NCI-H510A treated with DMSO at 0.1 percent for 48 hours (cell line): ENCODE results near the gene TIAM2.
"Not testable (repeated sequence)": the region's sequence is repeated elsewhere in the genome, so short reads cannot be mapped to it uniquely, and the experiment has no call there.

Source experiments
- DNase-seq: peaks from one replicate; lab custom pipeline; 2025; lab: John Stamatoyannopoulos, UW

Gene TIAM2

DNA sequence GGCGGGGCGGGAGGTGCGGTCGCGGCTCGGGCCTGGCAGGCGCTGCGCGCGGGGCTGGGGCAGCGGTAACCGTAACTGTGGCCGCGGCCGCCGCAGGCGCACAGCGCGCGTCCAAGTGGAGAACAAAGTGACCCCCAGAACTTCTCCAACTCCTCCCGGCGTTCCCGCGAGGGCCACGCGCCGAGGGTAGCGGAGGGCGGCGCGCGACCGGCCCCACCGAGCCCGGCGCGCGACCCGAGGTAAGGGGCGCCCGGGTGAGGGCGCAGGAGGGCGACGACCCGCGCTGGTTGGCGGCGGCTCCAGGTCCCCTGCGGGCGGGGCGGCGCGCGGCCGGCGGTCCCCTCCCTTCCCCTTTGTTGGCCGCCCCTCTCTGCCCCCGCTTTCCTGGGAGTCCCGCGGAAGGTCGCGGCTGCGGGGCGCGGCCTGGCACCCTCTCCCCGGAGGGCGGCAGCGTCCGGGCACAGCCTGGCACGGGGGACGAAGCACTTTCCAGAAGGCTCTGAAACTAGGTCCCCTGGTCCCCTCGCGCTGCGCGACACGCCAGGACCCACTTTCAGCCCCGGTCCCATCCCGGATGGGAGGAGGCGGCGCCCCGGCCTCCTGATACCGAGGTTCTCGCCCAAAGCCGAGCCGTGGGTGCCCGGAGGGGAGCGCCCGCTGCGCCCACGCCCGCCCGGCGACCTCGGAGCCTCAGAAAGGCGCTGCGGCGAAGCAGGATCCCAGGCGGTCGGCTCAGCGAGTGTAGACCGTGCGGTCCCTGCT is at the start of gene TIAM2:
Gene TIAM2, plus strand, starts transcription at position 62 of the 762 bp plus-strand sequence. CDS start 133,909 bp downstream, outside the sequence.
- DNase-seq = peak; percentile 20

- DNase-seq = no peak
Measured at GRCh38 chr6:154950979-154951344, 44.2 kb upstream of the TIAM2 start.

- no peak for DNase-seq
Measured at GRCh38 chr6:154951345-154952200, 43.5 kb upstream of the TIAM2 start.

GRCh38 chr6:154953644-154954043 is 41.5 kb upstream of the TIAM2 start:
- no peak for DNase-seq

GRCh38 chr6:154954347-154954746 is 40.8 kb upstream of the TIAM2 start:
- no peak for DNase-seq

- no peak for DNase-seq
Measured at GRCh38 chr6:154956771-154957522, 38.2 kb upstream of the TIAM2 start.

DNA sequence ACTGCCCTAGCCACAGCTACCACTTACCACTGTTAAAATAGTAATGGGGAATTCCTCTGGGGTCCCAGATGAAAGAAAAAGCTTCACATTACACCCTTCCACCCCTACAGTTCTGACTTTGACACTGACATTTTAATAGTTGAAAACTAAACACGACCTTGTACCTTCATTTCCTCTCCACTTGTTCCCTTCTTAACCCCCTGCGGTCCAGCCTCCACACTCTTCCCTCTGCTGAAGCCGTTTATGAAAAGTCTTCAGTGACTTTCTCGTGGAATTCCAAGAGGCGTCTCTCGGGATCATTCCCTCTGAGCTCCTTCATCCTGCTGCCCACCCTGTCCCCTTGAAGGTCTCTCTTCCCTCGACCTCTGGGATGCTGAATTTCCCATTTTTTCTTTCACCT is 36.6 kb upstream of the TIAM2 start:
- no peak for DNase-seq

DNA sequence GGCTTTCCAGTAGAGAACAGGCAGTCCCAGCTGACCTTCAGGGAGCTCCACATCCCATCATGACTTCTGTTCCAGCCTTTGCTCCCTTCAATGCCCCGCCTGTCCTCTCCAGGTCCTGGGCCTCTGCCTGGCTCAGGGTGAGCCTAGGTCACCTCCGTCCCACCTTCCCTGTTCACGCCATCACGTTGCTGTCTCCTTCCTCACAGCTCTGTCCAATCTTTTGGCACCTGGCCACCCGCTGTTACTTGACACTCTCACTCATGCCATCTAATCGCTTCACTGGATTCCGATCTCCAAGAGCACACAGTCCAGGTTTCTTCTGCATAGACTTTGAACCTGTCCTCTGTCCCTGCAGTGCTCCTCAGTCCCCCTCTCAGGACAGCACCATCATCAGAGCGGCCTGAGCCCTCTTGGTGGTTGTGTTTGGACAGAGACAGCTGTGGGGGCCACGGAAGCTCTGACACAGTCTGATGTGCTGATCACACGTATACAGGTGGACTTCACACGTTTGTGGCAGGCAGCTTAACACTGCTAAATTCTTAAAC is 34.7 kb upstream of the TIAM2 start:
- peak; percentile 22 for DNase-seq

GRCh38 chr6:154960854-154961530 is 34.1 kb upstream of the TIAM2 start:
- DNase-seq = no peak

GRCh38 chr6:154962753-154963152 is 32.4 kb upstream of the TIAM2 start:
- DNase-seq = no peak

DNA sequence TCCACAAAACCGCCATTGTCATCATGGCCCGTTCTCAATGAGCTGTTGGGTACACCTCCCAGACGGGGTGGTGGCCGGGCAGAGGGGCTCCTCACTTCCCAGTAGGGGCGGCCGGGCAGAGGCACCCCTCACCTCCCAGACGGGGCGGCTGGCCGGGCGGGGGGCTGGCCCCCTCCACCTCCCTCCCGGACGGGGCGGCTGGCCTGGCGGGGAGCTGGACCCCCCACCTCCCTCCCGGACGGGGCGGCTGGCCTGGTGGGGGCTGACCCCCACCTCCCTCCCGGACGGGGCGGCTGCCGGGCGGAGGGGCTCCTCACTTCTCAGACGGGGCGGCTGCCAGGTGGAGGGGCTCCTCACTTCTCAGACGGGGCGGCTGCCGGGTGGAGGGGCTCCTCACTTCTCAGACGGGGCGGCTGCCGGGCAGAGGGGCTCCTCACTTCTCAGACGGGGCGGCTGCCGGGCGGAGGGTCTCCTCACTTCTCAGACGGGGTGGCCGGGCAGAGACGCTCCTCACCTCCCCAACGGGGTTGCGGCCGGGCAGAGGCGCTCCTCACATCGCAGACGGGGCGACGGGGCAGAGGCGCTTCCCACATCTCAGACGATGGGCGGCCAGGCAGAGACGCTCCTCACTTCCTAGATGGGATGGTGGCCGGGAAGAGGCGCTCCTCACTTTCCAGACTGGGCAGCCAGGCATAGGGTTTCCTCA is 28.9 kb upstream of the TIAM2 start:
- DNase-seq = not testable (repeated sequence)

DNA sequence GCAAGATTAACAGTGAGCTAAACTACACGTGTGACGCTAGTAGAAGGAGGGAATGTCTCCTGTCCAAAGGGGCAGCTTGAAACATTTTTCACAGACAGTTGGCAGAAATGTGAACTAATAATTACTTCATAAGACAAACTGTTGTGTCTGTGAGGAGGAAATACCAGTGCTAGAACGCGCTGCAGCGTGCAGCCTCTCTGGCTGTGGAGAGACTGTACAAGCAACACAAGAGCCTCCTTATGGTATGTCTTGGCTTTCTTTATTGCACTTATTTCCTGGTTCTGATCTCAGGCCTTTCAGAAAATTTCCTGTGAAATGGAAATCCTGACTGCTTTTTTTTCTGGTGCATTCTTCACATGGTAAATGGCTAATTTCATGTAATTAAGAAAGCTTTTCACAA is 25.3 kb upstream of the TIAM2 start:
- no peak for DNase-seq

DNA sequence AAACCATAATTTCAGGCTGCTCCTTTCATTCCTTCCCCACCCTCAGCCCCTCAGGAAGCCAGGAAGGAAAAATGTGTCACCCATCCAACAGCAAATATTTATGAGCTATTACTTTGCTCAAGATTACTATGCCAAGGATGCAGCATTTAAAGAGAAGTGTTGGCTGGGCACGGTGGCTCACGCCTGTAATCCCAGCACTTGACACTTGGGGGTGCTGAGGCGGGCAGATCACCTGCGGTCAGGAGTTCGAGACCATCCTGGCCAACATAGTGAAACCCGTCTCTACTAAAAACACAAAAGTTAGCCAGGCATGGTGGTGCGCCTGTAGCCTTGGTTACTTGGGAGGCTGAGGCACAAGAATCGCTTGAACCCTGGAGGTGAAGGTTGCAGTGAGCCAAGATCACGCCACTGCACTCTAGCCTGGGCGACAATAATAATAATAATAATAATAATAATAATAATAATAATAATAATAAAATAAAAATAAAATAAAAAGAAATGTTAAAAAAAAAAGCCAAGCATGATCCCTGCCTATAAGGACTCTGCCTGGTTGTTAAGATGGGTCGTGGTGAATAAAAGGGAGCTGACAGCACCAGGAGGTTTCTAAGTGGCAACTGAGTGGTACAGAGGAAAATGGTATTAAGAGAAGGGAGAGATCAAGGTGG is 20.5 kb upstream of the TIAM2 start:
- no peak for DNase-seq

- no peak for DNase-seq
Measured at GRCh38 chr6:154977588-154977987, 17.5 kb upstream of the TIAM2 start.

DNA sequence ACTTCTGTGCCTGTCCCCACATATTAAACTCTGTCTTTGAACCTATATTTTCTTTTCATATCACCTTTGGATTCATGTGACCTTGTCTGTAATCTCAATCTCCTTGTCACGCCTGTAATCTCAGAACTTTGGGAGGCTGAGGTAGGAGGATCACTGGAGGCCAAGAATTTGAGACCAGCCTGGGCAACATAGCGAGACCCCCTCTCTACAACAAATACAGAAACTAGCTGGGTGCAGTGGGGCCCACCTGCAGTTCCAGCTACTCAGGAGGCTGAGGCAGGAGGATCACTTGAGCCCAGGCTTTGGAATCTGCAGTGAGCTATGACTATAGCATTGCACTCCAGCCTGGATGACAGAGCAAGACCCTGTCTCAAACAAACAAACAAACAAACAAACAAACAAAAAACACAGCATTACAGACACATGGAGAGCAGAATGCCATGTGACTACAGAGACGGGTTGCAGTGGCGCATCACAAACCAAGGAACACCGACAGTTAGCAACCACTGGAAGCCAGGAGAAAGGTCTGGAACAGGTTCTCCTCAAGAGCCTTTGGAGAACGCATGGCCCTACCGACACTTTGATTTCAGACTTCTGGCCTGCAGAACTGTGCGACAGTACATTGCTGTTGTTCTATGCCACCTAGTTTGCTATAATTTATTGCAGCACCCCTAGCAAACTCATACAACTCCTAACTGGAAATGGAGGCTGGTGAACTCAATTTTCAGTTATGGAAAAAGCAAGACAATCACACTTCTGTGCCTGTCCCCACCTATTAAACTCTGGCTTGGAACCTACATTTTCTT is 14.6 kb upstream of the TIAM2 start:
- DNase-seq = no peak

DNA sequence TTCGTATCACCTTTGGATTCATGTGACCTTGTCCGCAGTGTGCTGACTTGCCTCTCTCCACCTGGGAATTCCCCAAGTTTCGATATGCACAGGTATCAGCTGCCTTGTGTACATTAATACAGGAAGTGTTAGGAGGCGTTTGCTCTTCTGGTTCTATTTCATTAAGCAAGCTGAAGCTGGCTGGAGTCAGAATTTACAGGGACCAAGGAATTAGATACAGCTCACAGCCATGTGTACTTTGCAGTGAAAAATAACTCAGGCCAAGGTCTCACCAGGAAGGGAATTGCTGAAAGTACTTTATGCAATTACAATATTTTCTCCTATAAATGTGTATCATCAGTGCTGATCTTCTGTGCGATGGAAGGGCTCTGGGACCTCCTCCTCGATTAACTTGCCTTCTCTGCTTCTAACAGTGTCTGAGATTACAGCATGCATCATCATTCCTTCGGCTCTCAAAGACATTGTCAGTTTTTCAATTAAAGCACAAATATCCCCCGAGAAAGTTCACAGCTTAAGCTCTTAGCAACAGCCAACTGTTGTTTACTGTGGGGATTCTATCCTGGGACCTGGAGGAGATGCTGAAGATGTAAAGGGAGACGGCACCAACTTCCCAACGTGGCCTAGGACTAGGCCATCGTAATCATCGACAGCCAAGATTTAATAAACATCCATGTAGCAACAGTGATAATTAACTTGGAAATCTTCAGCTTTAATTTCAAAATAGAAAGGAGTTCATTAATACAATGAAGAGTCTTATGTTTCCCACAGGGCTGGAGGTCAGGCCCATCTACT is 13.8 kb upstream of the TIAM2 start:
- DNase-seq = peak; percentile 19

- DNase-seq = no peak
Measured at GRCh38 chr6:154984146-154984545, 11.0 kb upstream of the TIAM2 start.

DNA sequence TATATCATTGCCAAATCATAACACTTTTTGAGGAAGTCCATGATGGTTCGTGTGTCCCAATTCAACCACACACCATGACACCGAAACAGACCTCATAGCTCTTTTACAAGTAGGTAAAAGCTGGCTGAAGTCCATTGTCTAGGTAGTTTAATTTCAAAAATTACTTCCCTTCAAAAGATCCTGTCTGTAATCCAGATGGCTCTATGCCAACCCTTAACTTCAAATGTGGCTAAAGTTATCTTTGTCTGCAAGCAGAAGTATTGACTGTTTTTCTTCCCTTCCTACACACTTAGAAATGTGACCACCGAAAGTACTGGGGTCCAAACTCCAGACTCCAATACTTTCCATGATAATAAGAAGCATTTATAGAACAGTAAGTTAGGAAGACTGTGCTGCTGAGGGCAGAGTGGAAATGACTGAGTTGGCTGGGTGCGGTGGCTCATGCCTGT is 8.3 kb upstream of the TIAM2 start:
- DNase-seq = no peak

GRCh38 chr6:154989448-154989847 is 5.7 kb upstream of the TIAM2 start:
- no peak for DNase-seq
